WTC11 (cell line): ENCODE measurements around the gene OSR1.

Experiments used
- NFYB ChIP-seq: sonication (generic); formaldehyde crosslinking; conservative IDR thresholded peaks from 2 replicates; pipeline ENCODE4 v1.8.0; 2022; ENCODE audit warnings: low read depth, missing genetic modification reagents
- TEAD4 ChIP-seq: sonication (generic); formaldehyde crosslinking; IDR thresholded peaks from 2 replicates; pipeline ENCODE4 v1.8.0; 2022; ENCODE audit warnings: mild to moderate bottlenecking, missing genetic modification reagents
- TF ChIP-seq, protein P1 (sequence below): fragments of 200-600 bp; IDR thresholded peaks from 2 replicates; pipeline ENCODE4 v1.8.0; 2022; ENCODE audit warnings: antibody characterized with exemption
- TF ChIP-seq, protein P2 (sequence below): sonication (generic); formaldehyde crosslinking; IDR thresholded peaks from 2 replicates; pipeline ENCODE4 v1.8.1; 2023; ENCODE audit warnings: mild to moderate bottlenecking, missing genetic modification reagents, borderline replicate concordance
- TF ChIP-seq, protein P3 (sequence below): sonication (generic); formaldehyde crosslinking; IDR thresholded peaks from 2 replicates; pipeline ENCODE4 v1.8.0; 2022; ENCODE audit warnings: mild to moderate bottlenecking, missing genetic modification reagents

DNA sequence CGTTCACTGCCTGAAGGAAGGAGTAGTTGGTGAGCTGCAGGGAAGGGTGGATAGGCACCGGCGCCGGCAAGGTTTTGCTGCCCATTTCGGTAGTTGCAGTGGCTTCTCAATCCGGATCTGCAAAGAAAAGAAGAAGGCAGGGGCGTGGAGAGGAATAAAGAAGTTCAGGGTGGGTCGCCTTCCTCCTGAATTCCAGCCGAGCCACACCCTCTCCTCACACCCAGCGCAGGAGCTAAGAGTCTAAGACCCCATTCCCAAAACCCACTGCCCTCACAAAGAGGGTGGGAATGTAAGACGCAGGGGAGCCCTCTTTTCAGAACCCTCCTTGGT lies 4.7 kb downstream of the OSR1 start:
- TF ChIP-seq, protein P1, sequence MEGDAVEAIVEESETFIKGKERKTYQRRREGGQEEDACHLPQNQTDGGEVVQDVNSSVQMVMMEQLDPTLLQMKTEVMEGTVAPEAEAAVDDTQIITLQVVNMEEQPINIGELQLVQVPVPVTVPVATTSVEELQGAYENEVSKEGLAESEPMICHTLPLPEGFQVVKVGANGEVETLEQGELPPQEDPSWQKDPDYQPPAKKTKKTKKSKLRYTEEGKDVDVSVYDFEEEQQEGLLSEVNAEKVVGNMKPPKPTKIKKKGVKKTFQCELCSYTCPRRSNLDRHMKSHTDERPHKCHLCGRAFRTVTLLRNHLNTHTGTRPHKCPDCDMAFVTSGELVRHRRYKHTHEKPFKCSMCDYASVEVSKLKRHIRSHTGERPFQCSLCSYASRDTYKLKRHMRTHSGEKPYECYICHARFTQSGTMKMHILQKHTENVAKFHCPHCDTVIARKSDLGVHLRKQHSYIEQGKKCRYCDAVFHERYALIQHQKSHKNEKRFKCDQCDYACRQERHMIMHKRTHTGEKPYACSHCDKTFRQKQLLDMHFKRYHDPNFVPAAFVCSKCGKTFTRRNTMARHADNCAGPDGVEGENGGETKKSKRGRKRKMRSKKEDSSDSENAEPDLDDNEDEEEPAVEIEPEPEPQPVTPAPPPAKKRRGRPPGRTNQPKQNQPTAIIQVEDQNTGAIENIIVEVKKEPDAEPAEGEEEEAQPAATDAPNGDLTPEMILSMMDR = no peak
- no peak for TF ChIP-seq TEAD4 (CRISPR knock-in tag)
- TF ChIP-seq, protein P2, sequence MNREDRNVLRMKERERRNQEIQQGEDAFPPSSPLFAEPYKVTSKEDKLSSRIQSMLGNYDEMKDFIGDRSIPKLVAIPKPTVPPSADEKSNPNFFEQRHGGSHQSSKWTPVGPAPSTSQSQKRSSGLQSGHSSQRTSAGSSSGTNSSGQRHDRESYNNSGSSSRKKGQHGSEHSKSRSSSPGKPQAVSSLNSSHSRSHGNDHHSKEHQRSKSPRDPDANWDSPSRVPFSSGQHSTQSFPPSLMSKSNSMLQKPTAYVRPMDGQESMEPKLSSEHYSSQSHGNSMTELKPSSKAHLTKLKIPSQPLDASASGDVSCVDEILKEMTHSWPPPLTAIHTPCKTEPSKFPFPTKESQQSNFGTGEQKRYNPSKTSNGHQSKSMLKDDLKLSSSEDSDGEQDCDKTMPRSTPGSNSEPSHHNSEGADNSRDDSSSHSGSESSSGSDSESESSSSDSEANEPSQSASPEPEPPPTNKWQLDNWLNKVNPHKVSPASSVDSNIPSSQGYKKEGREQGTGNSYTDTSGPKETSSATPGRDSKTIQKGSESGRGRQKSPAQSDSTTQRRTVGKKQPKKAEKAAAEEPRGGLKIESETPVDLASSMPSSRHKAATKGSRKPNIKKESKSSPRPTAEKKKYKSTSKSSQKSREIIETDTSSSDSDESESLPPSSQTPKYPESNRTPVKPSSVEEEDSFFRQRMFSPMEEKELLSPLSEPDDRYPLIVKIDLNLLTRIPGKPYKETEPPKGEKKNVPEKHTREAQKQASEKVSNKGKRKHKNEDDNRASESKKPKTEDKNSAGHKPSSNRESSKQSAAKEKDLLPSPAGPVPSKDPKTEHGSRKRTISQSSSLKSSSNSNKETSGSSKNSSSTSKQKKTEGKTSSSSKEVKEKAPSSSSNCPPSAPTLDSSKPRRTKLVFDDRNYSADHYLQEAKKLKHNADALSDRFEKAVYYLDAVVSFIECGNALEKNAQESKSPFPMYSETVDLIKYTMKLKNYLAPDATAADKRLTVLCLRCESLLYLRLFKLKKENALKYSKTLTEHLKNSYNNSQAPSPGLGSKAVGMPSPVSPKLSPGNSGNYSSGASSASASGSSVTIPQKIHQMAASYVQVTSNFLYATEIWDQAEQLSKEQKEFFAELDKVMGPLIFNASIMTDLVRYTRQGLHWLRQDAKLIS = no peak
- TF ChIP-seq NFYB (CRISPR knock-in tag) = no peak
- TF ChIP-seq, protein P3, sequence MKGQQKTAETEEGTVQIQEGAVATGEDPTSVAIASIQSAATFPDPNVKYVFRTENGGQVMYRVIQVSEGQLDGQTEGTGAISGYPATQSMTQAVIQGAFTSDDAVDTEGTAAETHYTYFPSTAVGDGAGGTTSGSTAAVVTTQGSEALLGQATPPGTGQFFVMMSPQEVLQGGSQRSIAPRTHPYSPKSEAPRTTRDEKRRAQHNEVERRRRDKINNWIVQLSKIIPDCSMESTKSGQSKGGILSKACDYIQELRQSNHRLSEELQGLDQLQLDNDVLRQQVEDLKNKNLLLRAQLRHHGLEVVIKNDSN (CRISPR knock-in tag) = no peak
